Trophoblast cell (in vitro differentiated cells and primary cell): ENCODE measurements around the gene TMEM80.

Experiments
- DNase-seq, 2 donors: peaks; one replicate each; pipeline ENCODE4 v3.0.0-alpha.2; 2016
- H2AFZ ChIP-seq: 2 replicates; pipeline ENCODE4 v1.6.1; 2013; ENCODE audit warnings: low read length, moderate library complexity, mild to moderate bottlenecking; ENCODE audit not compliant: insufficient read depth, poor library complexity
- H2AK5ac ChIP-seq: 2 replicates; pipeline ENCODE4 v1.6.1; 2013; ENCODE audit warnings: mild to moderate bottlenecking, low read length
- H2BK120ac ChIP-seq: 2 replicates; pipeline ENCODE4 v1.6.1; 2013; ENCODE audit warnings: low read length, mild to moderate bottlenecking, moderate library complexity; ENCODE audit not compliant: insufficient read depth, poor library complexity
- H2BK12ac ChIP-seq: 2 replicates; pipeline ENCODE4 v1.6.1; 2013; ENCODE audit warnings: mild to moderate bottlenecking, low read length, moderate library complexity
- H2BK5ac ChIP-seq: 2 replicates; pipeline ENCODE4 v1.6.1; 2013; ENCODE audit warnings: low read length, low read depth, moderate library complexity, mild to moderate bottlenecking; ENCODE audit not compliant: poor library complexity
- H3K14ac ChIP-seq: 2 replicates; pipeline ENCODE4 v1.6.1; 2013; ENCODE audit warnings: mild to moderate bottlenecking, low read length
- H3K18ac ChIP-seq: 2 replicates; pipeline ENCODE4 v1.6.1; 2013; ENCODE audit warnings: mild to moderate bottlenecking, low read length
- H3K23ac ChIP-seq: 2 replicates; pipeline ENCODE4 v1.6.1; 2013; ENCODE audit warnings: low read length
- H3K27ac ChIP-seq: 2 replicates; pipeline ENCODE4 v1.5.1; 2013; ENCODE audit warnings: low read depth, mild to moderate bottlenecking, inconsistent platforms, low read length, moderate library complexity
- H3K27me3 ChIP-seq: 2 replicates; pipeline ENCODE4 v1.6.1; 2013; ENCODE audit warnings: inconsistent platforms, mild to moderate bottlenecking, low read length, moderate library complexity; ENCODE audit not compliant: insufficient read depth
- H3K36me3 ChIP-seq, 2 experiments: 1 replicate in 1 of 2; 2 replicates in 1 of 2; pipeline ENCODE4 v1.6.1; 2013; ENCODE audit warnings: low read length in 2 of 2, mild to moderate bottlenecking in 2 of 2, moderate library complexity in 1 of 2; ENCODE audit not compliant: insufficient read depth in 2 of 2, control insufficient read depth in 1 of 2
- H3K4ac ChIP-seq: 2 replicates; pipeline ENCODE4 v1.6.1; 2013; ENCODE audit warnings: low read depth, mild to moderate bottlenecking, low read length, moderate library complexity
- H3K4me1 ChIP-seq, 2 experiments: 1 replicate in 1 of 2; 2 replicates in 1 of 2; pipeline ENCODE4 v1.6.1; 2013; ENCODE audit warnings: low read length in 2 of 2, mild to moderate bottlenecking in 2 of 2, moderate library complexity in 1 of 2; ENCODE audit not compliant: insufficient read depth in 2 of 2, control insufficient read depth in 1 of 2
- H3K4me2 ChIP-seq: 2 replicates; pipeline ENCODE4 v1.6.1; 2013; ENCODE audit warnings: inconsistent platforms, mild to moderate bottlenecking, low read length, moderate library complexity
- H3K4me3 ChIP-seq: 2 replicates; pipeline ENCODE4 v1.5.1; 2013; ENCODE audit warnings: mild to moderate bottlenecking, low read depth, low read length, inconsistent platforms
- H3K79me1 ChIP-seq: one replicate; pipeline ENCODE4 v1.6.1; 2013; ENCODE audit warnings: low read length
- H3K79me2 ChIP-seq: 2 replicates; pipeline ENCODE4 v1.6.1; 2013; ENCODE audit warnings: low read length, mild to moderate bottlenecking; ENCODE audit not compliant: control insufficient read depth, insufficient read depth, poor library complexity
- H3K9ac ChIP-seq: 2 replicates; pipeline ENCODE4 v1.6.1; 2013; ENCODE audit warnings: mild to moderate bottlenecking, low read length
- H3K9me3 ChIP-seq: 2 replicates; pipeline ENCODE4 v1.6.1; 2013; ENCODE audit warnings: low read depth, mild to moderate bottlenecking, control low read depth, inconsistent platforms, low read length; ENCODE audit not compliant: insufficient read depth
- H4K12ac ChIP-seq: 2 replicates; pipeline ENCODE4 v1.6.1; 2013; ENCODE audit warnings: low read depth, mild to moderate bottlenecking, low read length, moderate library complexity
- H4K8ac ChIP-seq: 2 replicates; pipeline ENCODE4 v1.6.1; 2013; ENCODE audit warnings: low read depth, mild to moderate bottlenecking, low read length, moderate library complexity
- H4K91ac ChIP-seq: one replicate; pipeline ENCODE4 v1.6.1; 2013; ENCODE audit warnings: low read depth, mild to moderate bottlenecking, low read length, moderate library complexity
- WGBS: extraction: QIAGEN DNeasy Blood & Tissue Kit; methylation state at CpG from one replicate; pipeline ENCODE4 v1.1.7; 2013; ENCODE audit warnings: missing lambda C conversion rate; ENCODE audit not compliant: insufficient read length, insufficient coverage; ENCODE audit errors: extremely low coverage; 5-methylcytosine and 5-hydroxymethylcytosine counted together

Gene TMEM80

GRCh38 chr11:690738-691633, 4.6 kb upstream of the TMEM80 start:
- Histone ChIP-seq H2BK120ac (no peak overlapping the region), H3K23ac (no peak overlapping the region), H3K9ac (no peak overlapping the region), H3K36me3 (peaks cover 26 to 31% of the 10 kb centered on the region in 2 experiments), H4K8ac (no peak overlapping the region), H3K79me2 (peaks cover 22% of the 10 kb centered on the region), H3K4ac (no peak overlapping the region), H3K79me1 (peaks cover 20% of the 10 kb centered on the region), H3K4me3 (no peak overlapping the region), H3K27me3 (no peaks in the 10 kb centered on the region), H2BK12ac (no peak overlapping the region), H2BK5ac (no peak overlapping the region), H3K9me3 (peaks cover 2% of the 10 kb centered on the region), H2AK5ac (no peak overlapping the region), H4K12ac (no peak overlapping the region), H2AFZ (no peak overlapping the region), H3K4me1 (peaks cover 25 to 26% of the 10 kb centered on the region in 2 experiments), H4K91ac (no peak overlapping the region), H3K4me2 (no peak overlapping the region), H3K27ac (no peak overlapping the region), H3K14ac (no peak overlapping the region), H3K18ac (no peak overlapping the region)
- peak; percentile 70 to 78 for DNase-seq
- no CpG with 5 or more reads among the region's 27 CpGs for WGBS

- H4K91ac ChIP-seq: peak overlapping the region; percentile 42
- no peak for DNase-seq
- H2BK120ac ChIP-seq: no peak overlapping the region
- H3K27me3 ChIP-seq: no peaks in the 10 kb centered on the region
- H3K9ac ChIP-seq: no peak overlapping the region
- peaks cover 27 to 29% of the 10 kb centered on the region in 2 experiments for H3K4me1 ChIP-seq
- no peak overlapping the region for H4K8ac ChIP-seq
- H3K14ac ChIP-seq: peak overlapping the region; percentile 59
- H2AK5ac ChIP-seq: peak overlapping the region; percentile 23
- peaks cover 24% of the 10 kb centered on the region for H3K79me2 ChIP-seq
- H3K18ac ChIP-seq: peak overlapping the region; percentile 16
- peaks cover 23% of the 10 kb centered on the region for H3K79me1 ChIP-seq
- H2BK12ac ChIP-seq: no peak overlapping the region
- H3K4me3 ChIP-seq: no peak overlapping the region
- no CpG with 5 or more reads among the region's 18 CpGs for WGBS
- H2BK5ac ChIP-seq: no peak overlapping the region
- H3K27ac ChIP-seq: no peak overlapping the region
- no peak overlapping the region for H3K4me2 ChIP-seq
- H3K9me3 ChIP-seq: no peaks in the 10 kb centered on the region
- no peak overlapping the region for H3K23ac ChIP-seq
- no peak overlapping the region for H2AFZ ChIP-seq
- H3K4ac ChIP-seq: peak overlapping the region; percentile 85
- no peak overlapping the region for H4K12ac ChIP-seq
- H3K36me3 ChIP-seq: peaks cover 19 to 24% of the 10 kb centered on the region in 2 experiments
These were observed 3.7 kb upstream of the TMEM80 start for GRCh38 chr11:691710-692590.

GRCh38 chr11:692824-693414, 2.7 kb upstream of the TMEM80 start:
- Histone ChIP-seq H4K91ac (peak overlapping the region; percentile 53), H2BK5ac (no peak overlapping the region), H3K4ac (peak overlapping the region; percentile 77), H2BK12ac (no peak overlapping the region), H3K9me3 (no peaks in the 10 kb centered on the region), H3K79me1 (peaks cover 26% of the 10 kb centered on the region), H4K12ac (no peak overlapping the region), H3K79me2 (peaks cover 24% of the 10 kb centered on the region), H3K27ac (no peak overlapping the region), H2BK120ac (no peak overlapping the region), H3K18ac (no peak overlapping the region), H3K4me1 (peaks cover 32 to 35% of the 10 kb centered on the region in 2 experiments), H3K4me2 (no peak overlapping the region), H3K27me3 (no peaks in the 10 kb centered on the region), H3K4me3 (no peak overlapping the region), H2AFZ (no peak overlapping the region), H2AK5ac (no peak overlapping the region), H3K9ac (peak overlapping the region; percentile 31), H3K14ac (peak overlapping the region; percentile 19), H3K23ac (no peak overlapping the region), H3K36me3 (peaks cover 10 to 15% of the 10 kb centered on the region in 2 experiments), H4K8ac (peak overlapping the region; percentile 10)
- no CpG with 5 or more reads among the region's 23 CpGs for WGBS
- peak in 1 of 2 donors; percentile 8 for DNase-seq

- peak overlapping the region; percentile 57 for H2BK5ac ChIP-seq
- H3K9me3 ChIP-seq: no peaks in the 10 kb centered on the region
- H3K79me2 ChIP-seq: peaks cover 24% of the 10 kb centered on the region
- H3K27ac ChIP-seq: peak overlapping the region; percentile 62
- H3K4ac ChIP-seq: peak overlapping the region; percentile 77
- peak overlapping the region; percentile 72 for H4K91ac ChIP-seq
- no peak overlapping the region for H2AFZ ChIP-seq
- no peak overlapping the region for H2BK120ac ChIP-seq
- H3K4me1 ChIP-seq: peaks cover 33 to 35% of the 10 kb centered on the region in 2 experiments
- DNase-seq: peak; percentile 33 to 41
- H3K4me2 ChIP-seq: peak overlapping the region; percentile 35
- H3K4me3 ChIP-seq: no peak overlapping the region
- peaks cover 26% of the 10 kb centered on the region for H3K79me1 ChIP-seq
- peak overlapping the region; percentile 20 for H3K14ac ChIP-seq
- no CpG with 5 or more reads among the region's 13 CpGs for WGBS
- H3K36me3 ChIP-seq: peaks cover 5 to 10% of the 10 kb centered on the region in 2 experiments
- peak overlapping the region; percentile 46 for H3K18ac ChIP-seq
- H2AK5ac ChIP-seq: peak overlapping the region; percentile 49
- no peaks in the 10 kb centered on the region for H3K27me3 ChIP-seq
- H2BK12ac ChIP-seq: no peak overlapping the region
- no peak overlapping the region for H4K12ac ChIP-seq
- no peak overlapping the region for H3K23ac ChIP-seq
- H3K9ac ChIP-seq: peak overlapping the region; percentile 31
- H4K8ac ChIP-seq: no peak overlapping the region
These were observed 2.2 kb upstream of the TMEM80 start for GRCh38 chr11:693415-693831.
